HG02759 (cell line): ENCODE data around the gene TBC1D4.
"Not testable (repeated sequence)": the region's sequence is repeated elsewhere in the genome, so short reads cannot be mapped to it uniquely, and the experiment has no call there.

Source experiments
- ATAC-seq: cut with Tn5 transposase; IDR thresholded peaks from one replicate; pipeline ENCODE4 v1.9.1; 2021; ENCODE audit warnings: mild to moderate bottlenecking, moderate library complexity; ENCODE audit not compliant: unreplicated experiment

TBC1D4 gene

DNA sequence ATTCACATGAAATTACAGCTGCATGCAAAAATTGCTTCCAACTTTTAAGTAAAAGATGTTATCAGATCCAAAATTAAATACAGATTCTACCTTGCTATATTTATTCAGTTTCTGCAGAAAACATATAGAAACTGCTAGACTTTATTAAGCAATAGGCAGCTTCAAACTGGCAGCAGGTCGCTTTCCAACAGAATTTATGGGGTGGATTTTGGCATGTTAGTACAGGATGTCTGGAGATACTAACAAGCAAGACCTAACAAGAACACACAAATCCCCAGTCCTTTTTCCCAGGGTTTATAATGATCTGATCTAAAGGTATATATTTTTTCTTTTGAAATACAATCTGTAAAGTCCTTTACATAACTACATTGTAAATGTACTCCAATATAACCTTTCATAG lies 27.5 kb downstream of the TBC1D4 start:
- no peak for ATAC-seq

DNA sequence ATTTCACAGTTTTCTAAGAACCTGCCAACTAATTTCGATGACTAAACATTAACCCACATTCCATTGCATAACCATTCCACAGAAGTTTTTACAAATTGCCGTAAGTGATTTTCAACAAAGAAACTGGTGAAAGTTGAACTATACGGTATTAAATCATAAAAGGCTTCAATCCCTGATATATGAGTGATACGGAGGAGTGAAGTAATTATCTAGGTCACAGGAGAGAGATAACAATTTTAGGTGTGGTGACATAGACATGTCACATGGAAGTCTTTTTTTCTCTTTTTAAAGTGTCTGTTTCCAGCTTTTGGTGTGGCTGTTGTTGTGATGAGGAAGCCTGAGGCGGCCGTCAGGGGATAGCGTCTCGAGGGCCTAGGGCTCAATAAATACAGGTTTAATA lies 29.4 kb downstream of the TBC1D4 start:
- no peak for ATAC-seq

DNA sequence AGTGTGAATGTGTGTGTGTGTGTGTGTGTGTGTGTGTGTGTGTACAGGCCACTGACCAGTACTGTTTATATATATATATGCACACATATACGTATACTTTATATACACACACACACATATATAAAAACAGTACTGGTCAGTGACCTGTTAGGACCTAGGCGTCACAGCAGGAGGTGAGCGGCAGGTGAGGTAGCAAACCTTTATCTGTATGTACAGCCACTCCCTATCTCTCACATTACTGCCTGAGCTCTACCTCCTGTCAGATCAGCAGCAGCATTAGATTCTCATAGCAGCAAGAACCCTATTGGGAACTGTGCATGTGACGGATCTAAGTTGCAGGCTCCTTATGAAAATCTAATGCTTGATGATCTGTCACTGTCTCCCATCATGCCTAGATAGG lies 34.5 kb downstream of the TBC1D4 start:
- ATAC-seq: no peak

DNA sequence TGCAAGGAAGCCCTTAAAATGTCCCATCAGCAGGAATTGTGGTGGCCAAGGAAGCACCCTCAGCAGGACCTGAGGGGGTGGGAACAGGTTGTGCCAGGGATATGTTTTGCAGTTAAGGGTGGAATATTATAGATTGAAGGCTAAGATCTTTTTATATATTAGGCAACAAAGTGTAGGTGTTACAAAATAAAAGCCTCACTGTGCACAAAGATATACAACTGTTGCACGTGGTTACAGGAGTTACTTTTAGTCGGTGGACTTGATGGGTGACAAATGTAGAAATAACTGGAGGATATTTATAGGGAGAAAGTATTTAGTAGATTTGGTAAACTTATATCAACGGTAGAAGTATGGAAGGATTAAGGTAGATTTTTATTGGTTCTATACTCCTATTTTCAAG lies 35.1 kb downstream of the TBC1D4 start:
- no peak for ATAC-seq

DNA sequence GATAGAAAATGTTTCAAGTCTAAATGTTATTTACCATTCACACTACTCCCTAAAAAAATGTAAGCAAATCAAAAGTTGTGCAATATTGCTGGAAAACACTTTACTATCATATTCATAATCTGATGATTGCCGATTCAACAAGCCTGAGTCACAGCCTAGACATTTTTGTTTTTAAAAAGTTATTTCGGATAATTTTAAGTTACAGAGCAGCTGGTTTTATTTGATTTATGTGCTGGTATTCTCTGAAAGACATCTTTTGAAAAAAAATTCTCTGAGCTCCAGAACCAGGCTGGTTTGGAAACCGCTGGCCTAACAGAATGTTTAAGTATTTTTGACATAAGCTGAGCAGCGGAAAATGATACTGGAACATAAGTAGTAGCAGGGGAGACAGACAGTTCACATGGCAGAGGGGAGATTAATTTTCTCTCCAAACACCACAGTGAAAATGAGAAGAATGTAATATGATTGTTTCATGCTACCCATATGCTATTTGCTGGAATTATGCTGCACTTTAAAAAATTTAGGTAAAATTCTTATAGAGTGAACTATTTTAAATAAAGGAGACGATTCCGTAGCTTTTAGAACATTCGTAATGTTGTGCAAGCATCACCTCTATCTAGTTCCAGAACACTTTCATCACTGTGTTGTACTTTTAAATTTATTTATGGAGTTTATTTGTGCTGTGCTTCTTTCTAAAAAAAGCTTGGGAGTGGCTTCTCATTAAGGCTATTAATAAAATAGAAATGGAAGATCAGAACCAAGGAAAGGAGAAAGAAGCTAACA lies 36.1 kb downstream of the TBC1D4 start:
- ATAC-seq: no peak

DNA sequence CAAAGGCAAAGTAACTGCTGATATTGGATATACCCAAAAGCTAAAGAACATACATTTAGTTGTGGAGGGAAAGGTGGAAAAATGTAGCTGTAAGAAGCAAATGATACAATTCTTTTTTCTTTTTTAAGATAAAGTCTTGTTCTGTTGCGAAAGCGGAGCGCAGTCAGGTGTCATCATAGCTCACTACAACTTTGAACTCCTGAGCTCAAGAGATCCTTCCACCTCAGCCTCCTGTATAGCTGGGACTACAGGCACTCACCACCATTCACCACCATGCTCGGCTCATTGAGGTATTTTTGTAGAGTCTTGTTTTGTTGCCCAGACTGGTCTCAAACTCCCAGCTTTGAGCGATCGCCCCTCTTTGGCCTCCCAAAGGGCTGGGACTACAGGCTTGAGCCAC lies 38.0 kb downstream of the TBC1D4 start:
- ATAC-seq: no peak

DNA sequence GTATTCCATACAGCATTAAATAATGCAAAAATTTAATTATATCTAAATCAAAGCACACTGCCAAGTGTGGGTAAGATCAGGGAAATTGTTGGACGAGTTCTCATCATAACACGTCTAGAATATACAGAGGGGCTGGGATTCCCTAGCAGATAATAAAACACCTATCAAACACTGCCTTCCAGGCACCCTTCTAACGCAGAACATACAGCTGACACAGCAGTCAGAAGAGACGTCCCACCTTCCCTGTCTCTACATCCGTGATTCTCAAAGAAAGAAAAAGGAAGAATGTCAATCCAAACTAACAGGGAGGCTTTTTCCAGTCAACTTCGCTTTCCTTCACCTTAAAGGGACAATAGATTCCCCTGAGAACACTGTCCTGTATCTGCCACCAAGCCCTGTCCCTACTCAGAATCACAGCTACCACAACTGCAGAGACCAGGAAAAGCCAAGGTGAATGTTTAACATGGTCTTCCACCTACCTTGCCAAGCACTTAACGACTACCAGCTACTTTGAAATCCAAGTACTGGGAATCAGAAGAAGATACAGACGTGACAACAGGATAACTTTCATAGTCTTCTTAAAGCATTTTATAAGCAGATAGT lies 38.5 kb downstream of the TBC1D4 start:
- no peak for ATAC-seq

DNA sequence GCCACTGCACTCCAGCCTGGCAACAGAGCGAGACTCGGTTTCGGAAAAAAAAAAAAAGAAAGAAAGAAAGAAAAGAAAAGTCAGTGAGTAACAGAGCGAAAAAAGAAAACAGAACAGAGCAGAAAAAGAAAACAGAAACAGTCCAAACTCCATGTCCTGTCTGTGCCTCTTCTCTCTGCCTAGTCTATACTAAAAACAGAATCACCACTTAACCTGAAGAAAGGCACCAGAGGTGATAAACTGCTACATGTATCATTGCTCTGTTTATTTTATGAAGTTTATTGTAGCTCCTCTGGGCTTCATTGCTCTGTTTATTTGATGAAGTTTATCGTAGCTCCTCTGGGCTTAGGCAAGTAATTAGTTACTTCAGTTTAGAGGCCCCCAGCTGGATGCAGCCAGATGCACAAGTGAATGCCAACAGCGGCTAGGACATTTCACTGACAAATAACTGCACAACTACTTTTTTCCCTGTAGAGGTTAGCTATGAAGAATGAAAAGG lies 39.2 kb downstream of the TBC1D4 start:
- no peak for ATAC-seq

DNA sequence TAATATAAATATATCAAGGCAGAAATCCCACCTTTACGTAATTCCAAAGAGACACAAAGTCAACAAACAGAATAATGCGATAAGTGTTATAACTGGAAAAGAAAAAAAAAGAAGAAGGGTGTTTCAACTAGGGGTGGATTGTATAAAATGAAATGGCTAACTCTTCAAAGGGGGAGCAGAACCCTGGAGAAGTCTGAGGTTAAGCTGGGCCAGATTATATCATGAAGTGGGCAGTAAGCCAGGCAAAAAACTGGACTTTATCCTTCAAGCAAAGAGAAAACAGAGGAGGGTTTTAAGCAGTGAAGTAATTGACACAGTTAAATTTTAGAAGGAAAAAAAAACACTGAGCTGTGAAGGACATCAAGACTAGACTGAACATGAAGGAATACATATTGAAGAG lies 41.9 kb downstream of the TBC1D4 start:
- ATAC-seq: no peak

DNA sequence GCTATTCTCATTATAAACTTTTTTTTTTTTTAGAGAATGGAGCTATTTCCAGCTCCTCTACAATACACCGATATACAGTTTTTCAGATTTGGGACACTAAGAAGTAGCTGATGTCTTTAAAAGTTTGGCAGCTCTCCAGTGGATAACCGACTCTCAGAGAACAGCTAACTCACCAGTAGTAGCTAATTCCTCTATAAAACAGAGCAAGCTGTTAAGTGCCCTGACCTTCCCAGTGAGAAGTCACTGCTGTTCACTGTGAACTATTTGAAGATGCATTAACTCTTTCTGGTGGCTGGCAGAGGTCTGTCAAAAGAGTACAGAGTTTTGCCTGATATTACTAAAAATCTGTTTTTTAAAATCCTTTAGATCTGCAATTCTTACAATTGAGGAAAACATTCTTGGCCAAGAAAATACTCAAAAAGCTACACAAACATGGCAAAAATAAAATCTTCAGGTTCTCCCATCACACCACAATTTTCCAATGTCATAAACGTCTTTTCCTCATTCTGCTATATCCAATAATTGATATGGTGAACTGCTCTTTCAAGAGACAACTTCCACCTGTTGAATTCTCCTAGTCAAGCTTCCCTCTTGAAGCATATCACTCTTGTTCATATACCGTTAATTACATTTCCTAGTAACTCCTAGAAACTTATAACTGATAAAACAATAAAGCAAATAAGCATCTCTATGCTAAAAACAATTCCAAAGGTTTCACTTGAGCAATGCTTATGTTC lies 44.2 kb downstream of the TBC1D4 start:
- no peak for ATAC-seq

DNA sequence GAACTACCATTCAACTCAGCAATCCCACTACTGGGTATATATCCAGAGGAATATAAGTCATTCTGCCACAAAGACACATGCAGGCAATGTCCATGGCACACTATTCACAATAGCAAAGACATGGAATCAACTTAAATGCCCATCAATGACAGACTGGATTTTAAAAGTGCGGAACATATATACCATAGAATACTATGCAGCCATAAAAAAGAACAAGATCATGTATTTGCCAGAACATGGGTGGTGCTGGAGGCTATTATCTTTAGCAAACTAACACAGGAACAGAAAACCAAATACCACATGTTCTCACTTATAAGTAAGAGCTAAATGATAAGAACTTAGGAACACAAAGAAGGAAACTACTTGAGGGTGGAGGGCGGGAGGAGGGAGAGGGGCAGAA lies 47.8 kb downstream of the TBC1D4 start:
- not testable (repeated sequence) for ATAC-seq

DNA sequence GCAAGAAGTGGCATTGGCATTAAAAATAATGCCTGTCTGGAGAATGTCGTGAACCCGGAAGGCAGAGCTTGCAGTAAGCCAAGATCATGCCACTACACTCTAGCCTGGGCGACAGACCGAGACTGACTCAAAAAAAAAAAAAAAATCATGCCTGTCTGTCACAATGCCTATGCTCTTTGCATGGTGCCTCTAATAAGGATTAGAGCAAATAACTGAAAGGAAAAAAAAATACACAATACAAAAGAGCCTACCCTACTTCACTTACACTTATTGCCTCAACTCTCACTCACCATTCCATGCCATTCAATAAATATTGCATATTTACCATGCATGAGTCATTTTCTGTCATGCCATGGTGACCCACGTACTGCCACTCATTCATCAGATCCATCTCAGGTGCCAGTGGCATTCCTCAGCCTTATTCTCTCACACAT lies 49.1 kb downstream of the TBC1D4 start:
- no peak for ATAC-seq

DNA sequence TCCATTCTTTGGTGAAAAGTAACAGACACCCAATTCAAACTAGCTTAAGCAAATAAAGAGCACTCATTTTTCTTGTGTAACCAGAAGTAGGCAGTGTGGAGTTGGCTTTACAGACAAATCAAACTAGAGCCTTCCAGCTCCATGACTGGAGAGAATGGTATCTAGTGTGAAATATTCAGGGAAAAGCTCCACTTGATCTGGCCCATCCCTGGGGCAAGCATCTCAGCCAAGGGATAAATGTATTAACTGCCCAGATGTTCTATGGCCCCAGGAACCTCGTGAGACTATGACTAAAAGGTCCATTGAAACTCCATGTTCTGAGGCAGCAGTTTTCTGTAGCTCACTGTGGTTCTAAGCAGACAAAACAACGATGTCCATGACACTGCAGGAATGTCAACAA lies 49.9 kb downstream of the TBC1D4 start:
- no peak for ATAC-seq

DNA sequence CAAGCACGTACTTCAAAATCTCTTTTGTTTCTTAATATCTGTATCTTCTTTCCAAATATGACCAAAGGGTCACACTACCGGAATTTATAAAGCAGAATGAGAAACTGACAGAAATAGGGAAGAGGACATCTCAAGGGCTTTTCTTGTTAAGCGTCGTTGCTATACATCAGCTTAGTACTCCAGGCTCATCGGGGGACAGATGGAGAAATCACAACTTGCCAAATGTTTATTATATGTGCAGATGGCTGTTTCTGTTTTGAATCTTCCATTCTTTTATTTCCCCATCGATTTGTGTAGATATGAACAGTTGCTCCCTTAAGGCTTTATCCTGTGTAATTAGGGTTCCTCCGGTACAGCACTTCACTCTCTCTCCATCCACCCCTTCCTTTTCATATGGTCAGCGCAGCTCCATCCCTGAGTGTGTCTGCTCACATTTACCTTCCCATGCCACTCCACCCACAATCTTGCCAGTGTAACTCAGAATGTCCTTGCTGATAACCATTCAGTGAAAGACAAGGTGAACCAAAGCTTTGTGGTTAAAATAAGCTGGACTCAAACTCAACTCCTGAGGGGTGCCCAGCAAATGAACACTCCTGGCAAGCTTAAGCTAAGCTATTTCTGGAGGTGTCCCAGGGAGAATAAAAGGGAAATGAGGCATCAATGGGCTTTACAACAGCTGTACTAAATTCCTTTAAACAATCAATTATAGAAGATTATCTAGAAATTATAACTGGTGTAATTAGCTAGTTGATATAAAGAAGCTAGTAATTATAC lies 51.3 kb downstream of the TBC1D4 start:
- no peak for ATAC-seq

DNA sequence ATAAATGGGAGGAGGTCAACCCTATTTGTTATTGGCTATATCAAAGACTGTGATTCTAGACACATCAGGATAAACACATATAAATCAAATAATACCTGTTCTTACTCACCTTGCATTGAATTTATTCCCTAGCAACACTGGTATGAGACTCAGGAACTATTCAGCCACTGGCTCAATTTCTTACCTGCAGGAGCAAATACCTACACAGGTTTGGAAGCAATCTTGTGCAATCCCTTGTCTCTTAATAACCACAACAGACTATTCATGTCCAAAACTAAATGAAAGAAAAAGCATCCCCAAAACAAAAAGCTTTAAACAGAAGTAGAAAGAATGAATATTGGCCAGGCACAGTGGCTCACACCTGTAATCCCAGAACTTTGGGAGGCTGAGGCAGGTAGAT lies 55.5 kb downstream of the TBC1D4 start:
- ATAC-seq: no peak

DNA sequence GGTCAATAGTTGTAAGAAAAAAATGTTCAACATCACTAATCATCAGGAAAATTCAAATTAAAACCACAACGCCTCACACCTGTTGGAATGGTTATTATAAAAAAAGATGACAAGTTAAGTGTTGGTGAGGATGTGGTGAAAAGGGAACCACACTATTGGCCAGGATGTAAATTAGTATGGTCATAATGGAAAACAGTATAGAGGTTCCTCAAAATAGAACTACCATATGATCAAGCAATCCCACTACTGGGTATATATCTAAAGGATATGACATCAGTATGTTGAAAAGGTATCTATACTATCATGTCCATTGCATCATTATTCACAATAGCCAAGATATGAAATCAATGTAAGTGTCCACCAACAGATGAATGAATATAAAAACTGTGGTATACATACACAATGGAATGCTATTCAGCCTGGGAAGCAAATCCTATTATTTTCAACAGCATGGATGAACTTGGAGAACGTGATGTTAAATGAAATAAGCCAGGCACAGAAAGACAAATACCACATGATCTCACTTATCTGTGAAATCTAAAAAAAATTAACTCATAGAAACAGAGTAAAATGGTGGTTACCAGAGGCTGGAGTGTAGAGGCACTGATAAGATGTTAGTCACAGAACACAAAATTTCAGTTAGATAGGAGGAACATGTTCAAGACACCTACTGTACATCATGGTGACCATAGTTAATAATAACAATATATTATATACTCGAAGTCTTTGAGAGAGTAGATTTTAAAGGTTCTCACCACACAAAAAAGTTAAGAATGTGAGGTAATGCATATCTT lies 56.6 kb downstream of the TBC1D4 start:
- peak; percentile 80 for ATAC-seq

DNA sequence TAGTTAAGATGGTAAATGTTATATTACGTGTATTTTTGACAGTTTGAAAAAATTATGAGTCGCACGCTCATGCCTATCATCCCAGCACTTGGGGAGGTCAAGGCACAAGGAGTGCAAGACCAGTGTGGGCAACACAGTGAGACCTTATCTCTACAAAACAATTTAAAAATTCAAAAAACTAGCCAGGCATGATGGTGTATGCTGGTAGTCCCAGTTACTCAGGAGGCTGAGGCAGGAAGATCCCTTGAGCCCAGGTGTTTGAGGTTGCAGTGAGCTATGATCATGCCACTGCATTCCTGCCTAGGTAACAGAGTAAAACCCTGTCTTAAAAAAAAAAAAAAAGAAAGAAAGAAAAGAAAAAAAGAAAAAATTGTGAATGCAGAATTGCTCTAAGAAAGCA lies 58.0 kb downstream of the TBC1D4 start:
- ATAC-seq: no peak

DNA sequence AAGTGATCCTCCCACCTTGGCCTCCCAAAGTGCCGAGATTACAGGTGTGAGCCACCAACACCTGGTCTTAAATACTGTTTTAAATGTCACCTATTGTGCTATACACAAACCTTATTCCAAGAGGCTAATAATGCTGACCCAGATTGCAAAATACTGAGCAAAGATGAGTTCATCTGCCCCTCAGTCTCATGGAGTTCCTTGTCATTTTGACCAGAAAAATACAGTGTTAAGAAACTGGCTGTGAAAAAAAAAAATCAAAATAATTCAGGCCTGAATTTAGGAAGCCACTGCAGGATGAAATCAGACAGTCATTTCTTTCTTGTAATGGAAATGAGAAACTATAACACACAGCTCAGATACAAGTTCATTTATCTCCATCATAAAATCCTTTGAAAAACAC lies 59.9 kb downstream of the TBC1D4 start:
- ATAC-seq: no peak

DNA sequence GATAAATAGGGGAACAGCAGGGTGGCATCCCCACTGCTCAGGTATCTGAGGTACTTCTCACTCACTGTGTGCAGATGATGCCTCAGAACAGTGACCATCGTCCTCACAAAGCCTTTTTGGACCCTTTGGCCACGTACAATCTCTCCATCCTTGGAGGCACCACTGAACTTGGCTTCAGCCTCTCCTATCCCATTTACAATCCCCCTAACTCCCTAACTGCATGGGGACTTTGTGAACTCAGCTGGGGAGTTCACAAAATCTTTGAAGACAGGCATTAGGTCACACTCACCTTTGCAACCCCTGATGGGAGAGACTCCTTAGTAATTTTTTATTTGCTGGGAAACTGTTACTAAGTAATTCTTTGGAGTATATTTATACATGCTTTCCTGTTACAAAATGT lies 60.8 kb downstream of the TBC1D4 start:
- no peak for ATAC-seq

DNA sequence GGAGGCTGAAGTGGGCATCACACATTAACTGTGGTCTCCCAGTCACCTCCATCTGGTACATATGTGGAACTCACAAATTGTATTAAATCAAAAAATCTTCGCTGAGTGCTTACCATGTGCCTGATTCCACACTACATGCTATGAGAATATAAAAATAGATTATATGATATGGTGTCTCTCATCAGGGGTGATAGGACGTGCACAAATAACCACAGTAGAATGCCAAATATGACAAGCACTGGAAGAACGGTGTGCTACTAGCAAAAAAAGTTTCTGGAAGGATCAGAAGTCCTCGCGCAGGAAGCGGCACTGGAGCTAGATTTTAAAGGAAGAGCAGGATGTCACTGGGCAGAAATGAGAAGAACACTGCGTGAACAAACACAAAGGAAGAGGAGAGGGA lies 62.3 kb downstream of the TBC1D4 start:
- no peak for ATAC-seq
